ENCODE data around the gene ACAD11.

- TF ChIP-seq CTCF (conservative IDR thresholded peaks at IDR 0.05 in 1 of 2, IDR thresholded peaks at IDR 0.05 in 1 of 2; ENCODE audit: extremely low read depth in 1 of 2, insufficient read depth in 1 of 2, low read depth in 1 of 2, low read length in 2 of 2): no peak
- TF ChIP-seq EZH2 (IDR thresholded peaks at IDR 0.05; ENCODE audit: borderline replicate concordance, low read length): no peak
These were observed 61.9 kb downstream of the ACAD11 start for GRCh38 chr3:132597660-132598059.

All from mammary epithelial cell (primary cell).